Measurements from ENCODE around the gene SLC25A46. TPM values are rescaled to one million over a fixed set of nuclear protein-coding genes. Genes with fewer than 3 reads are reported as not detected.

SLC25A46 gene
- total RNA-seq, 4 donors from 2014 or later: 40.0 to 63.0 (median 50.4) TPM

GRCh38 chr5:110705349-110705748 lies 33.5 kb upstream of the SLC25A46 start:
- Histone ChIP-seq H3K4me1 (no peaks in the 10 kb centered on the region), H3K27ac (no peak overlapping the region), H3K27me3 (no peaks in the 10 kb centered on the region), H3K36me3 (no peaks in the 10 kb centered on the region), H3K9me3 (no peaks in the 10 kb centered on the region), H3K4me3 (no peak overlapping the region)
- no peak for DNase-seq
- TF ChIP-seq POLR2A (IDR thresholded peaks at IDR 0.05) (no peak), CTCF (IDR thresholded peaks at IDR 0.05) (no peak)

GRCh38 chr5:110707260-110707844 lies 31.5 kb upstream of the SLC25A46 start:
- Histone ChIP-seq H3K4me3 (no peak overlapping the region), H3K27me3 (no peaks in the 10 kb centered on the region), H3K4me1 (no peaks in the 10 kb centered on the region), H3K9me3 (no peaks in the 10 kb centered on the region), H3K36me3 (no peaks in the 10 kb centered on the region), H3K27ac (no peak overlapping the region)
- DNase-seq: no peak
- TF ChIP-seq CTCF (IDR thresholded peaks at IDR 0.05) (no peak), POLR2A (IDR thresholded peaks at IDR 0.05) (no peak)

DNA sequence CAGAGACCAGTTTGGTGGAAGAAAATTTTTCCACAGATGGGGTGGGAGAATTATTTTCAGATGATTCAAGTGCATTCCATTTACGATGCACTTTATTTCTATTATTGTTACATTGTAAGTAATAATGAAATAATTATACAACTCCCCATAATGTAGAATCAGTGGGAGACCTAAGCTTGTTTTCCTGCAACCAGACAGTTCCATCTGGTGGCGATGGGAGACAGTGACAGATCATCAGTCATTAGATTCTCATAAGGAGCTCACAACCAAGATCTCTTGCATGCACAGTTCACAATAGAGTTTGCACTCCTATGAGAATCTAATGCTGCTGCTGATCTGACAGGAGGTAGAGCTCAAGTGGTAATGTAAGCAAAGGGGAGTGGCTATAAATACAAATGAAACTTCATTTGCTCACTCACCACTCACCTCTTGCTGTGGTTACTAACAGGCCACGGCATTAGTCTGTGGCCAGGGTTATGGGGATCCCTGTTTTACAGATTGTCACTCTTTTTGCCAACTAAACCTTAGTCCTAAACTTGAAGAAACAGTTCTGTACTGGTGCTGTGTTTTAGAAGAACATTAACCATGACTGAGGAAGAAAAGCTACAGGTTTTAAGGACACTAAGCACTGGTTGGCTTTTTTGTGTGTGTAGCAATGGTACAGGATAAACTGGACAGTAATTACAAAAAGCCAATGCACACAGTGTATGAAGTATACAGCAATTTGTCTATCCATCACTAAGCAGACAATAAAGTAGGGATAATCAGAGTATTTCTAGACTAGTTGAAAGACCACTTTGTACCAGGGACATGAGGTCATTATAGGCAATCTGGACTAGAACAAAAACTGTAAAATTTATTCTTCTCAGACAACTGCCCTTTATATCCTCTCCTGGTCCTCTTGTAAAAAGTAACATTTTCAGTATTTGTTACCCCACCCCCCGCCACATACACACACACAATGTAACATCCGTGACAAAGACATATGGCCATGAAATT lies 22.3 kb upstream of the SLC25A46 start:
- Histone ChIP-seq H3K27me3 (no peaks in the 10 kb centered on the region), H3K9me3 (no peaks in the 10 kb centered on the region), H3K4me3 (no peak overlapping the region), H3K36me3 (no peaks in the 10 kb centered on the region), H3K4me1 (no peaks in the 10 kb centered on the region), H3K27ac (no peak overlapping the region)
- no peak for TF ChIP-seq CTCF (IDR thresholded peaks at IDR 0.05)
- no peak for TF ChIP-seq POLR2A (IDR thresholded peaks at IDR 0.05)
- no peak for DNase-seq

DNA sequence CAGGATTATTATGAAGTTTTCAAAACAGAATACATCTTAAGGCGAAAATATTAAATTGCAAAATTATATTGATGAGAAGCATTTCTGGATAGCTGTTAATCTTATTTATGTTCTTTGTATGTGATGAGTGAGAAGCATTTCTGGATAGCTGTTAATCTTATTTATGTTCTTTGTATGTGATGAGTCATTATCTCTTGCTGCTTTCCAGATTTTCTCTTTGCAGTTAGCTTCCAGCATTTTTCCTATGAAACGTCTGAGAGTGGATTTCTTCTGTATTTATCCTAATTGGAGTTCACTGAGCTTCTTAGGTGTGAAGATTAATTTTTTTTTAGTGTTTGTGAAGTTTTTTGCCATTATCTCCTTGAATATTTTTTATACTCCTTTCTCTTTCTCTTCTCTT lies 20.5 kb upstream of the SLC25A46 start:
- no peak for DNase-seq
- H3K9me3 ChIP-seq: no peaks in the 10 kb centered on the region

More for the DNA sequence above, 20.5 kb upstream of the SLC25A46 start:
- Histone ChIP-seq H3K4me1 (no peaks in the 10 kb centered on the region), H3K36me3 (no peaks in the 10 kb centered on the region), H3K27me3 (no peaks in the 10 kb centered on the region), H3K27ac (no peak overlapping the region), H3K4me3 (no peak overlapping the region)
- no peak for TF ChIP-seq CTCF (IDR thresholded peaks at IDR 0.05)
- no peak for TF ChIP-seq POLR2A (IDR thresholded peaks at IDR 0.05)
